ENCODE measurements around the gene SCAANT1.

- TF ChIP-seq CTCF (IDR thresholded peaks at IDR 0.05; ENCODE audit: low read depth, low read length) (no peak), EZH2phosphoT487 (IDR thresholded peaks at IDR 0.05; ENCODE audit: low read depth) (no peak)
Measured at GRCh38 chr3:63947594-63947993, 35.4 kb upstream of the SCAANT1 start.
